Measurements from ENCODE around the gene HS2ST1. TPM values are rescaled to one million over a fixed set of nuclear protein-coding genes. Genes with fewer than 3 reads are reported as not detected.

The HS2ST1 gene
- total and polyA plus RNA-seq, 2 donors (not counting 3 experiments of a cell fraction or from before 2014, with no cell fraction given): 5.5 to 31.2 TPM

GRCh38 chr1:87148661-87149060, 234.2 kb downstream of the HS2ST1 start:
- no peak for TF ChIP-seq GATA2 (IDR thresholded peaks at IDR 0.05; ENCODE audit: insufficient read depth, insufficient read length, low read depth, low read length)
- no peak for TF ChIP-seq FOS (IDR thresholded peaks at IDR 0.05; ENCODE audit: borderline replicate concordance, insufficient read depth, low read length)
- TF ChIP-seq MAX (IDR thresholded peaks at IDR 0.05; ENCODE audit: insufficient read depth, insufficient read length): no peak
- no peak for TF ChIP-seq JUN (IDR thresholded peaks at IDR 0.05; ENCODE audit: borderline replicate concordance, insufficient read depth, insufficient read length, low read depth)
- TF ChIP-seq POLR2AphosphoS5 (IDR thresholded peaks at IDR 0.05; ENCODE audit: insufficient read depth, low read depth, low read length): no peak
- no peak for TF ChIP-seq EZH2 (IDR thresholded peaks at IDR 0.05; ENCODE audit: borderline replicate concordance, low read depth, low read length, severe bottlenecking)
- no peak for TF ChIP-seq CTCF (IDR thresholded peaks at IDR 0.05; ENCODE audit: extremely low read depth in 1 of 2, insufficient read depth in 1 of 2, low read depth in 1 of 2, low read length in 2 of 2)
- TF ChIP-seq MYC (IDR thresholded peaks at IDR 0.05; ENCODE audit: low read depth, low read length): no peak
- no peak for TF ChIP-seq POLR2A (IDR thresholded peaks at IDR 0.05; ENCODE audit: low read depth, low read length)
- CTCF ChIA-PET: interaction anchor here (1.1 to 1.7 kb wide), 3 partner anchors 13 to 805 kb away, joined by 3 to 5 read pairs (median 4); no protein-coding TSS in a partner anchor

More at GRCh38 chr1:87148661-87149060, 234.2 kb downstream of the HS2ST1 start:
- dilution Hi-C loops (cut with MboI; ENCODE audit: extremely low pct_ligation_motif_present, low sequenced_read_pairs): no loop called here
- no peak overlapping the region for H2AFZ ChIP-seq (ENCODE audit: low read depth, low read length)
- no peak overlapping the region for H3K9ac ChIP-seq (replicated peaks; ENCODE audit: extremely low read depth, insufficient read depth, low read length)
- no peak overlapping the region for H3K27ac ChIP-seq (ENCODE audit: insufficient read depth, low read depth, low read length)
- no peaks in the 10 kb centered on the region for H3K9me3 ChIP-seq (replicated peaks; ENCODE audit: control insufficient read depth, insufficient read depth, low read length)
- BruUV-seq (replicated peaks): no TSS peak
- peaks cover 8 to 21% of the 10 kb centered on the region in 2 experiments for H3K27me3 ChIP-seq (ENCODE audit: control insufficient read depth in 2 of 2, insufficient read depth in 2 of 2, low read length in 2 of 2)
- H3K4me3 ChIP-seq (replicated peaks in 1 of 3; ENCODE audit: insufficient read depth in 1 of 3, low read depth in 1 of 3, low read length in 3 of 3): no peak overlapping the region
- H3K79me2 ChIP-seq (ENCODE audit: control insufficient read depth, insufficient read depth, low read length): no peaks in the 10 kb centered on the region
- peaks cover 19% of the 10 kb centered on the region for H3K4me1 ChIP-seq (ENCODE audit: control insufficient read depth, extremely low read depth, insufficient read depth, low read length)
- no peaks in the 10 kb centered on the region for H4K20me1 ChIP-seq (replicated peaks; ENCODE audit: control insufficient read depth, extremely low read depth, insufficient read depth, low read length)
- H3K9me1 ChIP-seq (replicated peaks; ENCODE audit: control insufficient read depth, extremely low read depth, insufficient read depth, low read length): no peaks in the 10 kb centered on the region
- FAIRE-seq (no peak), DNase-seq (ENCODE audit: low read depth, low spot score) (no peak)
- POLR2A ChIA-PET: no interaction called here
- H3K4me2 ChIP-seq (ENCODE audit: insufficient read depth, low read length): no peak overlapping the region
- H3K36me3 ChIP-seq (ENCODE audit: control insufficient read depth in 2 of 2, extremely low read depth in 1 of 2, insufficient read depth in 2 of 2, low read length in 2 of 2): no peaks in the 10 kb centered on the region
- intact Hi-C loops (cut with micrococcal nuclease): no loop called here
